SK-N-SH treated with all-trans-retinoic acid at 6 μM for 48 hours (cell line): ENCODE measurements around the gene CEACAM21.

Experiments
- ATAC-seq: fragments of 200-7000 bp; cut with Tn5 transposase; 3 replicates; pipeline ENCODE4 v1.9.1; 2020; ENCODE audit warnings: mild to moderate bottlenecking, moderate library complexity
- ARNTL ChIP-seq: fragments of 450-650 bp; formaldehyde crosslinking; IDR thresholded peaks from 2 replicates; pipeline ENCODE4 v1.5.0; 2020; ENCODE audit warnings: low read depth, mild to moderate bottlenecking, moderate library complexity, borderline replicate concordance
- BACH2 ChIP-seq: fragments of 250-450 bp; sonication (Bioruptor Pico); IDR thresholded peaks from 2 replicates; pipeline ENCODE4 v1.9.0; 2021; ENCODE audit warnings: mild to moderate bottlenecking, borderline replicate concordance
- CSDC2 ChIP-seq: fragments of 250-450 bp; sonication (Bioruptor Pico); IDR thresholded peaks from 2 replicates; pipeline ENCODE4 v1.5.0; 2020; ENCODE audit warnings: mild to moderate bottlenecking, moderate library complexity
- ESRRG ChIP-seq: fragments of 250-450 bp; sonication (Bioruptor Pico); IDR thresholded peaks from 2 replicates; pipeline ENCODE4 v1.6.1; 2021; ENCODE audit warnings: mild to moderate bottlenecking
- OSR1 ChIP-seq: fragments of 250-450 bp; sonication (Bioruptor Pico); IDR thresholded peaks from 2 replicates; pipeline ENCODE4 v1.8.0; 2022; ENCODE audit warnings: moderate library complexity, mild to moderate bottlenecking, inconsistent platforms
- POU6F1 ChIP-seq: fragments of 250-450 bp; sonication (Bioruptor Pico); IDR thresholded peaks from 2 replicates; pipeline ENCODE4 v1.8.0; 2021; ENCODE audit warnings: low read depth, mild to moderate bottlenecking, moderate library complexity, borderline replicate concordance
- PPARA ChIP-seq: fragments of 250-450 bp; sonication (Bioruptor Pico); IDR thresholded peaks from 2 replicates; pipeline ENCODE4 v1.5.0; 2020; ENCODE audit warnings: mild to moderate bottlenecking, borderline replicate concordance
- RARB ChIP-seq: fragments of 250-450 bp; sonication (Bioruptor Pico); IDR thresholded peaks from 2 replicates; pipeline ENCODE4 v1.8.0; 2021; ENCODE audit warnings: mild to moderate bottlenecking, moderate library complexity
- SNAI2 ChIP-seq: fragments of 250-450 bp; sonication (Bioruptor Pico); IDR thresholded peaks from 2 replicates; pipeline ENCODE4 v1.5.0; 2020; ENCODE audit warnings: mild to moderate bottlenecking, moderate library complexity
- TCF4 ChIP-seq: fragments of 250-450 bp; sonication (Bioruptor Pico); IDR thresholded peaks from 2 replicates; pipeline ENCODE4 v1.8.0; 2021; ENCODE audit warnings: mild to moderate bottlenecking, moderate library complexity, borderline replicate concordance
- TOX ChIP-seq: fragments of 250-450 bp; sonication (Bioruptor Pico); IDR thresholded peaks from 2 replicates; pipeline ENCODE4 v1.8.0; 2021; ENCODE audit warnings: mild to moderate bottlenecking, moderate library complexity, borderline replicate concordance
- ZC3H10 ChIP-seq: fragments of 250-450 bp; sonication (Bioruptor Pico); IDR thresholded peaks from 2 replicates; pipeline ENCODE4 v1.5.1; 2021; ENCODE audit warnings: mild to moderate bottlenecking, moderate library complexity
- ZFP3 ChIP-seq: fragments of 250-450 bp; sonication (Bioruptor Pico); IDR thresholded peaks from 2 replicates; pipeline ENCODE4 v1.5.0; 2020; ENCODE audit warnings: mild to moderate bottlenecking, moderate library complexity
- ZFP30 ChIP-seq: fragments of 450-650 bp; formaldehyde crosslinking; IDR thresholded peaks from 2 replicates; pipeline ENCODE4 v1.5.0; 2022; ENCODE audit warnings: mild to moderate bottlenecking, moderate library complexity
- ZNF565 ChIP-seq: fragments of 450-650 bp; formaldehyde crosslinking; conservative IDR thresholded peaks from 2 replicates; pipeline ENCODE4 v1.5.0; 2020; ENCODE audit warnings: low read depth, mild to moderate bottlenecking, moderate library complexity
- ZNF70 ChIP-seq: fragments of 450-650 bp; formaldehyde crosslinking; IDR thresholded peaks from 2 replicates; pipeline ENCODE4 v1.5.0; 2020; ENCODE audit warnings: mild to moderate bottlenecking, moderate library complexity
- ZNF8 ChIP-seq: fragments of 450-650 bp; formaldehyde crosslinking; IDR thresholded peaks from 2 replicates; pipeline ENCODE4 v1.5.0; 2020; ENCODE audit warnings: mild to moderate bottlenecking, moderate library complexity
- TF ChIP-seq, protein P1 (sequence below): fragments of 250-450 bp; sonication (Bioruptor Pico); IDR thresholded peaks from 2 replicates; pipeline ENCODE4 v1.5.1; 2021; ENCODE audit warnings: mild to moderate bottlenecking, moderate library complexity
- TF ChIP-seq, protein P2 (sequence below): fragments of 250-450 bp; sonication (Bioruptor Pico); IDR thresholded peaks from 2 replicates; pipeline ENCODE4 v1.5.0; 2020; ENCODE audit warnings: mild to moderate bottlenecking, moderate library complexity
- TF ChIP-seq, protein P3 (sequence below): fragments of 250-450 bp; sonication (Bioruptor Pico); IDR thresholded peaks from 2 replicates; pipeline ENCODE4 v1.8.0; 2020; ENCODE audit warnings: mild to moderate bottlenecking, moderate library complexity, borderline replicate concordance
- TF ChIP-seq, protein P4 (sequence below): fragments of 250-450 bp; sonication (Bioruptor Pico); IDR thresholded peaks from 2 replicates; pipeline ENCODE4 v1.5.1; 2020; ENCODE audit warnings: low read depth, mild to moderate bottlenecking, moderate library complexity

Gene CEACAM21

DNA sequence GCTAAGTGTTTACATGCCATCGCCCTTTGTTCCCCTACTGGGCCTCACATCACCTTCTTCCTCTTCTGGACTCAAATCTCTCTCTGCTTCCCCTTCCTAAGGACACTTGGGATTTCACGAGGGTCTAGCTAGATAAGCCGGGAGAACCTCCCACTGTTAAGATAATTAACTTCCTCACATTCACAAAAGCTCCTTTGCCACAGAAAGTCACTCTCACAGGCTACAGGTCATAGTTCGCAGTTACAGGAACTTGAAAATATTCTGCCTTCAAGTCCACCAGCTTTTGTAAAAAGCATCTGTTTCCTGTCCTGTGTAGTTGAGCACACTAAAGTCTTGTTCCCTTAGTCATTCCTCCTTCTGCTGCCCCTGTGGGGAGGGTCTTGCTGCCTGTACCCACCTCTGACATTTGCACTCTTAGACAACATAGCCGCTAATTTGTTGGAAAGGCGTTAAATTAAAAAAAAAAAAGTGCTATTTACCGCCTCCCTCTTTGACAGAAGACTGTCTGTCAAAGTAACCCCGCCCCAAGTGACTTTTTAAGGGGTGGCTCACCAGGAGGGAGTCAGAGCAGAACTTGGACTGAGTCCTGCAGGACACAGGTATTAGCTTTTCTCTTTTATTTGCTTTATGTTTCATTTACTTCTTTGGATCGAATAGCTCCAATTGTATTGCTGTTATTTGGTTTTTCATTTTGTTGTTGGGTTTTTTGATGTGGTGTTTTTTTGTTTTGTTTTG is 26.8 kb upstream of the CEACAM21 start:
- no peak for ATAC-seq
- TF ChIP-seq ESRRG = no peak
- no peak for TF ChIP-seq ZNF70 (CRISPR knock-in tag)
- no peak for TF ChIP-seq ZFP30 (CRISPR knock-in tag)
- TF ChIP-seq TCF4 (CRISPR knock-in tag) = no peak
- no peak for TF ChIP-seq ZFP3 (CRISPR knock-in tag)
- no peak for TF ChIP-seq POU6F1
- TF ChIP-seq, protein P1, sequence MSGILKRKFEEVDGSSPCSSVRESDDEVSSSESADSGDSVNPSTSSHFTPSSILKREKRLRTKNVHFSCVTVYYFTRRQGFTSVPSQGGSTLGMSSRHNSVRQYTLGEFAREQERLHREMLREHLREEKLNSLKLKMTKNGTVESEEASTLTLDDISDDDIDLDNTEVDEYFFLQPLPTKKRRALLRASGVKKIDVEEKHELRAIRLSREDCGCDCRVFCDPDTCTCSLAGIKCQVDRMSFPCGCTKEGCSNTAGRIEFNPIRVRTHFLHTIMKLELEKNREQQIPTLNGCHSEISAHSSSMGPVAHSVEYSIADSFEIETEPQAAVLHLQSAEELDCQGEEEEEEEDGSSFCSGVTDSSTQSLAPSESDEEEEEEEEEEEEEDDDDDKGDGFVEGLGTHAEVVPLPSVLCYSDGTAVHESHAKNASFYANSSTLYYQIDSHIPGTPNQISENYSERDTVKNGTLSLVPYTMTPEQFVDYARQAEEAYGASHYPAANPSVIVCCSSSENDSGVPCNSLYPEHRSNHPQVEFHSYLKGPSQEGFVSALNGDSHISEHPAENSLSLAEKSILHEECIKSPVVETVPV (CRISPR knock-in tag) = no peak
- TF ChIP-seq CSDC2 = no peak
- no peak for TF ChIP-seq RARB (CRISPR knock-in tag)

DNA sequence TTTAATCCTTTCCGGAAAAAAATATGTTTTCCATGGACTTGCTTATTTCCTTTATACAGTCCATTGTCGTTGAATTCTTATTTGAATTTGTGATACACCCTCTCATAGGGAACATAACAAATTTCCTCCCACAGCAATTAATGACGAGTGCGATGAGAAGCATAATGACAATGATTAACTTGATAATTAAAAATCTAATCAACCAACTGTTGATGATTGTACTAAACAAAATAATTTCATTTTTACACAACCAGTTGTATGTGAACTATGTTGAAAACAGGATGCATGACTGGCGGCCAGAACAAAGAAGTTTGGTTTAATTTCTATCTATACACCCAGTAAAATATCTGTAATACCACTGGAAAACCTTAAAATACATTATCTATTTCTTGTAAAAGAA is 26.1 kb upstream of the CEACAM21 start:
- TF ChIP-seq ESRRG (no peak), TCF4 (CRISPR knock-in tag) (no peak), TOX (no peak), PPARA (CRISPR knock-in tag) (no peak), ZNF565 (CRISPR knock-in tag) (no peak)
- TF ChIP-seq, protein P2, sequence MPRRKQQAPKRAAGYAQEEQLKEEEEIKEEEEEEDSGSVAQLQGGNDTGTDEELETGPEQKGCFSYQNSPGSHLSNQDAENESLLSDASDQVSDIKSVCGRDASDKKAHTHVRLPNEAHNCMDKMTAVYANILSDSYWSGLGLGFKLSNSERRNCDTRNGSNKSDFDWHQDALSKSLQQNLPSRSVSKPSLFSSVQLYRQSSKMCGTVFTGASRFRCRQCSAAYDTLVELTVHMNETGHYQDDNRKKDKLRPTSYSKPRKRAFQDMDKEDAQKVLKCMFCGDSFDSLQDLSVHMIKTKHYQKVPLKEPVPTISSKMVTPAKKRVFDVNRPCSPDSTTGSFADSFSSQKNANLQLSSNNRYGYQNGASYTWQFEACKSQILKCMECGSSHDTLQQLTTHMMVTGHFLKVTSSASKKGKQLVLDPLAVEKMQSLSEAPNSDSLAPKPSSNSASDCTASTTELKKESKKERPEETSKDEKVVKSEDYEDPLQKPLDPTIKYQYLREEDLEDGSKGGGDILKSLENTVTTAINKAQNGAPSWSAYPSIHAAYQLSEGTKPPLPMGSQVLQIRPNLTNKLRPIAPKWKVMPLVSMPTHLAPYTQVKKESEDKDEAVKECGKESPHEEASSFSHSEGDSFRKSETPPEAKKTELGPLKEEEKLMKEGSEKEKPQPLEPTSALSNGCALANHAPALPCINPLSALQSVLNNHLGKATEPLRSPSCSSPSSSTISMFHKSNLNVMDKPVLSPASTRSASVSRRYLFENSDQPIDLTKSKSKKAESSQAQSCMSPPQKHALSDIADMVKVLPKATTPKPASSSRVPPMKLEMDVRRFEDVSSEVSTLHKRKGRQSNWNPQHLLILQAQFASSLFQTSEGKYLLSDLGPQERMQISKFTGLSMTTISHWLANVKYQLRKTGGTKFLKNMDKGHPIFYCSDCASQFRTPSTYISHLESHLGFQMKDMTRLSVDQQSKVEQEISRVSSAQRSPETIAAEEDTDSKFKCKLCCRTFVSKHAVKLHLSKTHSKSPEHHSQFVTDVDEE = no peak
- TF ChIP-seq, protein P1 (CRISPR knock-in tag) = no peak
- TF ChIP-seq, protein P3, sequence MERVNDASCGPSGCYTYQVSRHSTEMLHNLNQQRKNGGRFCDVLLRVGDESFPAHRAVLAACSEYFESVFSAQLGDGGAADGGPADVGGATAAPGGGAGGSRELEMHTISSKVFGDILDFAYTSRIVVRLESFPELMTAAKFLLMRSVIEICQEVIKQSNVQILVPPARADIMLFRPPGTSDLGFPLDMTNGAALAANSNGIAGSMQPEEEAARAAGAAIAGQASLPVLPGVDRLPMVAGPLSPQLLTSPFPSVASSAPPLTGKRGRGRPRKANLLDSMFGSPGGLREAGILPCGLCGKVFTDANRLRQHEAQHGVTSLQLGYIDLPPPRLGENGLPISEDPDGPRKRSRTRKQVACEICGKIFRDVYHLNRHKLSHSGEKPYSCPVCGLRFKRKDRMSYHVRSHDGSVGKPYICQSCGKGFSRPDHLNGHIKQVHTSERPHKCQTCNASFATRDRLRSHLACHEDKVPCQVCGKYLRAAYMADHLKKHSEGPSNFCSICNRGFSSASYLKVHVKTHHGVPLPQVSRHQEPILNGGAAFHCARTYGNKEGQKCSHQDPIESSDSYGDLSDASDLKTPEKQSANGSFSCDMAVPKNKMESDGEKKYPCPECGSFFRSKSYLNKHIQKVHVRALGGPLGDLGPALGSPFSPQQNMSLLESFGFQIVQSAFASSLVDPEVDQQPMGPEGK (CRISPR knock-in tag) = no peak
- ATAC-seq = no peak

- ATAC-seq = no peak
- TF ChIP-seq, protein P1 (CRISPR knock-in tag) = no peak
- TF ChIP-seq, protein P3 (CRISPR knock-in tag) = no peak
- TF ChIP-seq RARB (CRISPR knock-in tag) (no peak), POU6F1 (no peak), SNAI2 (no peak), ARNTL (no peak), BACH2 (no peak), ZC3H10 (CRISPR knock-in tag) (no peak), ZNF8 (no peak), CSDC2 (no peak), OSR1 (CRISPR knock-in tag) (no peak), PPARA (CRISPR knock-in tag) (no peak), TCF4 (CRISPR knock-in tag) (no peak)
- TF ChIP-seq, protein P4, sequence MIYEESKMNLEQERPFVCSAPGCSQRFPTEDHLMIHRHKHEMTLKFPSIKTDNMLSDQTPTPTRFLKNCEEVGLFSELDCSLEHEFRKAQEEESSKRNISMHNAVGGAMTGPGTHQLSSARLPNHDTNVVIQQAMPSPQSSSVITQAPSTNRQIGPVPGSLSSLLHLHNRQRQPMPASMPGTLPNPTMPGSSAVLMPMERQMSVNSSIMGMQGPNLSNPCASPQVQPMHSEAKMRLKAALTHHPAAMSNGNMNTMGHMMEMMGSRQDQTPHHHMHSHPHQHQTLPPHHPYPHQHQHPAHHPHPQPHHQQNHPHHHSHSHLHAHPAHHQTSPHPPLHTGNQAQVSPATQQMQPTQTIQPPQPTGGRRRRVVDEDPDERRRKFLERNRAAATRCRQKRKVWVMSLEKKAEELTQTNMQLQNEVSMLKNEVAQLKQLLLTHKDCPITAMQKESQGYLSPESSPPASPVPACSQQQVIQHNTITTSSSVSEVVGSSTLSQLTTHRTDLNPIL = no peak
These were observed 24.8 kb upstream of the CEACAM21 start for GRCh38 chr19:41551212-41551610.
